Measurements from ENCODE around the gene GMPPB. TPM values are rescaled to one million over a fixed set of nuclear protein-coding genes. Genes with fewer than 3 reads are reported as not detected.
"Not testable (repeated sequence)": the region's sequence is repeated elsewhere in the genome, so short reads cannot be mapped to it uniquely, and the experiment has no call there.

GMPPB gene
- total RNA-seq, 2 experiments from 2014 or later: 50.4 to 53.0 TPM

GRCh38 chr3:49686769-49687423 lies 36.9 kb downstream of the GMPPB start:
- H3K36me3 Mint-ChIP-seq (ENCODE audit: low read depth): peaks cover 14% of the 10 kb centered on the region
- H3K27me3 Mint-ChIP-seq (ENCODE audit: low read depth): not testable (repeated sequence)
- DNase-seq: peak; percentile 42

GRCh38 chr3:49686346-49686745 lies 37.4 kb downstream of the GMPPB start:
- POLR2A ChIA-PET; H3K27ac Mint-ChIP-seq; H3K27me3 Mint-ChIP-seq (ENCODE audit: low read depth); CTCF ChIA-PET; H3K9me3 Mint-ChIP-seq (ENCODE audit: insufficient read depth): not testable (repeated sequence)
- Mint-ChIP-seq H3K4me3 (peak overlapping the region; percentile 25), H3K36me3 (ENCODE audit: low read depth) (peaks cover 14% of the 10 kb centered on the region), H3K4me1 (ENCODE audit: low read depth) (peaks cover 39% of the 10 kb centered on the region)
- peak; percentile 33 for DNase-seq
- peak; percentile 1 for ATAC-seq

More at GRCh38 chr3:49686769-49687423, 36.9 kb downstream of the GMPPB start:
- H3K9me3 Mint-ChIP-seq (ENCODE audit: insufficient read depth); H3K4me3 Mint-ChIP-seq; CTCF ChIA-PET; H3K27ac Mint-ChIP-seq; POLR2A ChIA-PET: not testable (repeated sequence)
- ATAC-seq: peak; percentile 14
- peaks cover 39% of the 10 kb centered on the region for H3K4me1 Mint-ChIP-seq (ENCODE audit: low read depth)

GRCh38 chr3:49685846-49686245 lies 37.9 kb downstream of the GMPPB start:
- DNase-seq; H3K9me3 Mint-ChIP-seq (ENCODE audit: insufficient read depth); CTCF ChIA-PET; H3K27ac Mint-ChIP-seq; H3K27me3 Mint-ChIP-seq (ENCODE audit: low read depth); POLR2A ChIA-PET; H3K4me3 Mint-ChIP-seq; ATAC-seq: not testable (repeated sequence)
- H3K4me1 Mint-ChIP-seq (ENCODE audit: low read depth): peaks cover 34% of the 10 kb centered on the region
- peaks cover 14% of the 10 kb centered on the region for H3K36me3 Mint-ChIP-seq (ENCODE audit: low read depth)

- CTCF ChIA-PET; DNase-seq; H3K27ac Mint-ChIP-seq; H3K9me3 Mint-ChIP-seq (ENCODE audit: insufficient read depth); H3K4me3 Mint-ChIP-seq; POLR2A ChIA-PET; H3K27me3 Mint-ChIP-seq (ENCODE audit: low read depth); ATAC-seq: not testable (repeated sequence)
- H3K4me1 Mint-ChIP-seq (ENCODE audit: low read depth): peaks cover 26% of the 10 kb centered on the region
- H3K36me3 Mint-ChIP-seq (ENCODE audit: low read depth): peaks cover 16% of the 10 kb centered on the region
Measured at GRCh38 chr3:49685103-49685502, 38.6 kb downstream of the GMPPB start.

- H3K27me3 Mint-ChIP-seq (ENCODE audit: low read depth); ATAC-seq; H3K9me3 Mint-ChIP-seq (ENCODE audit: insufficient read depth); H3K27ac Mint-ChIP-seq; POLR2A ChIA-PET; DNase-seq; CTCF ChIA-PET; H3K4me3 Mint-ChIP-seq: not testable (repeated sequence)
- H3K4me1 Mint-ChIP-seq (ENCODE audit: low read depth): peaks cover 21% of the 10 kb centered on the region
- peaks cover 21% of the 10 kb centered on the region for H3K36me3 Mint-ChIP-seq (ENCODE audit: low read depth)
Measured at GRCh38 chr3:49684453-49684852, 39.3 kb downstream of the GMPPB start.

- Mint-ChIP-seq H3K36me3 (ENCODE audit: low read depth) (peaks cover 25% of the 10 kb centered on the region), H3K4me1 (ENCODE audit: low read depth) (peaks cover 12% of the 10 kb centered on the region), H3K4me3 (no peak overlapping the region), H3K27me3 (ENCODE audit: low read depth) (no peaks in the 10 kb centered on the region), H3K9me3 (ENCODE audit: insufficient read depth) (no peaks in the 10 kb centered on the region), H3K27ac (no peak overlapping the region)
- ChIA-PET POLR2A (interaction anchor here (0.6 kb wide), 1 partner anchor 327 kb away, joined by 3 read pairs; no protein-coding TSS in a partner anchor), CTCF (interaction anchor here (1.1 kb wide), 1 partner anchor 143 kb away, joined by 3 read pairs; no protein-coding TSS in a partner anchor)
- no peak for ATAC-seq
- no peak for DNase-seq
Measured at GRCh38 chr3:49683162-49683561, 40.6 kb downstream of the GMPPB start.

- DNase-seq: no peak
- CTCF ChIA-PET: no interaction called here
- Mint-ChIP-seq H3K4me3 (no peak overlapping the region), H3K4me1 (ENCODE audit: low read depth) (peaks cover 8% of the 10 kb centered on the region), H3K9me3 (ENCODE audit: insufficient read depth) (no peaks in the 10 kb centered on the region), H3K27ac (no peak overlapping the region), H3K36me3 (ENCODE audit: low read depth) (peaks cover 35% of the 10 kb centered on the region), H3K27me3 (ENCODE audit: low read depth) (no peaks in the 10 kb centered on the region)
- no peak for ATAC-seq
- POLR2A ChIA-PET: no interaction called here
Measured at GRCh38 chr3:49681543-49681942, 42.2 kb downstream of the GMPPB start.

- H3K4me3 Mint-ChIP-seq: no peak overlapping the region
- peaks cover 37% of the 10 kb centered on the region for H3K36me3 Mint-ChIP-seq (ENCODE audit: low read depth)
- no peak overlapping the region for H3K27ac Mint-ChIP-seq
- POLR2A ChIA-PET: no interaction called here
- DNase-seq: no peak
- ATAC-seq: no peak
- no peaks in the 10 kb centered on the region for H3K27me3 Mint-ChIP-seq (ENCODE audit: low read depth)
- peaks cover 6% of the 10 kb centered on the region for H3K4me1 Mint-ChIP-seq (ENCODE audit: low read depth)
- CTCF ChIA-PET: interaction anchor here (2.0 kb wide), 1 partner anchor 141 kb away, joined by 7 read pairs; no protein-coding TSS in a partner anchor
- no peaks in the 10 kb centered on the region for H3K9me3 Mint-ChIP-seq (ENCODE audit: insufficient read depth)
Measured at GRCh38 chr3:49681232-49681522, 42.6 kb downstream of the GMPPB start.

- no peak overlapping the region for H3K27ac Mint-ChIP-seq
- peaks cover 41% of the 10 kb centered on the region for H3K36me3 Mint-ChIP-seq (ENCODE audit: low read depth)
- ChIA-PET CTCF (interaction anchor here (2.0 kb wide), 1 partner anchor 141 kb away, joined by 7 read pairs; no protein-coding TSS in a partner anchor), POLR2A (no interaction called here)
- ATAC-seq (no peak), DNase-seq (no peak)
- H3K4me1 Mint-ChIP-seq (ENCODE audit: low read depth): peaks cover 9% of the 10 kb centered on the region
- H3K27me3 Mint-ChIP-seq (ENCODE audit: low read depth): no peaks in the 10 kb centered on the region
- no peak overlapping the region for H3K4me3 Mint-ChIP-seq
- no peaks in the 10 kb centered on the region for H3K9me3 Mint-ChIP-seq (ENCODE audit: insufficient read depth)
Measured at GRCh38 chr3:49680493-49681231, 43.1 kb downstream of the GMPPB start.

GRCh38 chr3:49675912-49676311 lies 47.8 kb downstream of the GMPPB start:
- H3K36me3 Mint-ChIP-seq (ENCODE audit: low read depth): peaks cover 32% of the 10 kb centered on the region
- no peaks in the 10 kb centered on the region for H3K27me3 Mint-ChIP-seq (ENCODE audit: low read depth)
- ChIA-PET CTCF (interaction anchor here (2.2 kb wide), 1 partner anchor 136 kb away, joined by 12 read pairs; no protein-coding TSS in a partner anchor), POLR2A (no interaction called here)
- no peak for DNase-seq
- peak overlapping the region; percentile 93 for H3K4me3 Mint-ChIP-seq
- peak overlapping the region; percentile 52 for H3K27ac Mint-ChIP-seq
- H3K9me3 Mint-ChIP-seq (ENCODE audit: insufficient read depth): no peaks in the 10 kb centered on the region
- H3K4me1 Mint-ChIP-seq (ENCODE audit: low read depth): peaks cover 28% of the 10 kb centered on the region
- no peak for ATAC-seq

GRCh38 chr3:49674497-49674983 lies 49.2 kb downstream of the GMPPB start:
- ChIA-PET POLR2A (no interaction called here), CTCF (no interaction called here)
- Mint-ChIP-seq H3K27me3 (ENCODE audit: low read depth) (no peaks in the 10 kb centered on the region), H3K27ac (peak overlapping the region; percentile 99), H3K9me3 (ENCODE audit: insufficient read depth) (no peaks in the 10 kb centered on the region), H3K4me3 (peak overlapping the region; percentile 93), H3K4me1 (ENCODE audit: low read depth) (peaks cover 28% of the 10 kb centered on the region), H3K36me3 (ENCODE audit: low read depth) (peaks cover 25% of the 10 kb centered on the region)
- ATAC-seq (no peak), DNase-seq (peak; percentile 45)
